Endothelial cell of umbilical vein (primary cell): Measurements from ENCODE around the gene ABCC4. TPM values are rescaled to one million over a fixed set of nuclear protein-coding genes. Genes with fewer than 3 reads are reported as not detected.

ENCODE experiments used
- BruUV-seq: library from RNA; stranded (reverse); fragments of 400-500 nt; replicated peaks from 2 replicates; lab custom pipeline; 2021; lab: Mats Ljungman, UMichigan
- CTCF ChIA-PET: fragments of 300-600, 350-600 bp; sonication (Branson Sonifier 250); formaldehyde crosslinking; loops from one replicate; lab custom pipeline; 2021; ENCODE audit warnings: antibody characterized with exemption, inconsistent platforms; lab: Charles Lee
- POLR2A ChIA-PET: fragments of 300-600, 350-600 bp; sonication (Branson Sonifier 250); formaldehyde crosslinking; loops from one replicate; lab custom pipeline; 2021; ENCODE audit warnings: antibody characterized with exemption, inconsistent platforms; lab: Charles Lee
- DNase-seq: peaks from one replicate; pipeline ENCODE4 v3.0.0-alpha.2; 2011; ENCODE audit warnings: low read depth, low spot score
- FAIRE-seq: peaks from 2 replicates; lab custom pipeline; 2011; peaks lifted over from hg19 to GRCh38; lab: Jason Lieb, UNC
- H2AFZ ChIP-seq: 2 replicates; pipeline ENCODE4 v1.6.0; 2012; ENCODE audit warnings: low read depth, low read length, control low read depth, inconsistent platforms
- H3K27ac ChIP-seq: 2 replicates; pipeline ENCODE4 v1.5.1; 2011; ENCODE audit warnings: low read depth, mild to moderate bottlenecking, control low read depth, low read length, moderate library complexity; ENCODE audit not compliant: insufficient read depth
- H3K27me3 ChIP-seq, 2 experiments: 2 replicates each; pipeline versions ENCODE4 v1.6.0 to v1.6.1; 2011; ENCODE audit warnings: low read length in 2 of 2, mixed read lengths in 1 of 2; ENCODE audit not compliant: control insufficient read depth in 2 of 2, insufficient read depth in 2 of 2
- H3K36me3 ChIP-seq, 2 experiments: 2 replicates in 1 of 2; 3 replicates in 1 of 2; pipeline ENCODE4 v1.5.1; 2011; ENCODE audit warnings: low read length in 2 of 2, mild to moderate bottlenecking in 1 of 2, moderate library complexity in 1 of 2; ENCODE audit not compliant: control insufficient read depth in 2 of 2, insufficient read depth in 2 of 2; ENCODE audit errors: extremely low read depth in 1 of 2
- H3K4me1 ChIP-seq: 3 replicates; pipeline ENCODE4 v1.5.1; 2011; ENCODE audit warnings: mild to moderate bottlenecking, low read length; ENCODE audit not compliant: control insufficient read depth, insufficient read depth; ENCODE audit errors: extremely low read depth
- H3K4me2 ChIP-seq: 2 replicates; pipeline ENCODE4 v1.6.1; 2011; ENCODE audit warnings: low read length, control low read depth, mixed read lengths; ENCODE audit not compliant: insufficient read depth
- H3K4me3 ChIP-seq, 3 experiments: fragments of 200-600 bp in 1 of 3; sonication (generic), shearing (Covaris generic) in 1 of 3; replicated peaks in 1 of 3; 2 replicates each; pipeline ENCODE4 v1.5.1; 2011 to 2016; ENCODE audit warnings: control low read depth in 3 of 3, low read length in 3 of 3, mild to moderate bottlenecking in 2 of 3, inconsistent platforms in 1 of 3, low read depth in 1 of 3, moderate library complexity in 1 of 3; ENCODE audit not compliant: insufficient read depth in 1 of 3
- H3K79me2 ChIP-seq: 2 replicates; pipeline ENCODE4 v1.6.0; 2012; ENCODE audit warnings: low read length, inconsistent platforms; ENCODE audit not compliant: control insufficient read depth, insufficient read depth
- H3K9ac ChIP-seq: replicated peaks from 2 replicates; pipeline ENCODE3; 2011; ENCODE audit warnings: low read length, control low read depth; ENCODE audit not compliant: insufficient read depth; ENCODE audit errors: extremely low read depth
- H3K9me1 ChIP-seq: replicated peaks from 3 replicates; pipeline ENCODE4 v1.6.0; 2011; ENCODE audit warnings: mild to moderate bottlenecking, low read length; ENCODE audit not compliant: control insufficient read depth, insufficient read depth; ENCODE audit errors: extremely low read depth
- H3K9me3 ChIP-seq: replicated peaks from 2 replicates; pipeline ENCODE4 v1.5.1; 2012; ENCODE audit warnings: low read length, inconsistent platforms; ENCODE audit not compliant: control insufficient read depth, insufficient read depth
- H4K20me1 ChIP-seq: replicated peaks from 2 replicates; pipeline ENCODE3; 2011; ENCODE audit warnings: mild to moderate bottlenecking, low read length; ENCODE audit not compliant: control insufficient read depth, insufficient read depth; ENCODE audit errors: extremely low read depth
- CTCF ChIP-seq, 2 donors: IDR thresholded peaks; 1 replicate in 1 of 2; 2 replicates in 1 of 2; pipeline ENCODE4 v1.5.1; 2011; ENCODE audit warnings: low read length in 2 of 2, mild to moderate bottlenecking in 2 of 2, moderate library complexity in 2 of 2, control low read depth in 1 of 2, inconsistent platforms in 1 of 2, low read depth in 1 of 2; ENCODE audit not compliant: insufficient read depth in 1 of 2; ENCODE audit errors: extremely low read depth in 1 of 2
- EZH2 ChIP-seq: IDR thresholded peaks from 2 replicates; pipeline ENCODE4 v1.6.1; 2012; ENCODE audit warnings: borderline replicate concordance, low read depth, mild to moderate bottlenecking, moderate library complexity, low read length, inconsistent platforms; ENCODE audit not compliant: severe bottlenecking
- FOS ChIP-seq: IDR thresholded peaks from 2 replicates; pipeline ENCODE4 v1.6.1; 2011; ENCODE audit warnings: mild to moderate bottlenecking, low read length, moderate library complexity, borderline replicate concordance; ENCODE audit not compliant: insufficient read depth
- GATA2 ChIP-seq: IDR thresholded peaks from 2 replicates; pipeline ENCODE4 v1.7.0; 2011; ENCODE audit warnings: low read depth, mild to moderate bottlenecking, moderate library complexity, mixed read lengths, low read length; ENCODE audit not compliant: insufficient read length, insufficient read depth
- JUN ChIP-seq: IDR thresholded peaks from 2 replicates; pipeline ENCODE4 v1.6.1; 2011; ENCODE audit warnings: borderline replicate concordance, low read depth; ENCODE audit not compliant: insufficient read length, insufficient read depth
- MAX ChIP-seq: IDR thresholded peaks from 2 replicates; pipeline ENCODE4 v1.6.1; 2011; ENCODE audit not compliant: insufficient read depth, insufficient read length
- MYC ChIP-seq: IDR thresholded peaks from one replicate; pipeline ENCODE4 v1.6.1; 2011; ENCODE audit warnings: mild to moderate bottlenecking, low read depth, low read length
- POLR2A ChIP-seq: IDR thresholded peaks from 2 replicates; pipeline ENCODE4 v1.6.1; 2012; ENCODE audit warnings: low read depth, mild to moderate bottlenecking, control low read depth, low read length
- POLR2AphosphoS5 ChIP-seq: IDR thresholded peaks from 2 replicates; pipeline ENCODE4 v1.6.1; 2012; ENCODE audit warnings: low read depth, mild to moderate bottlenecking, control low read depth, low read length, moderate library complexity; ENCODE audit not compliant: insufficient read depth
- dilution Hi-C: fragments of 300-500 bp; cut with MboI; formaldehyde crosslinking; loops from one replicate; pipeline ENCODE4 v1.15.0; 2019; ENCODE audit warnings: low sequenced_read_pairs; ENCODE audit not compliant: extremely low pct_ligation_motif_present
- intact Hi-C: fragments of 100-400 bp; cut with micrococcal nuclease; formaldehyde crosslinking; loops from one replicate; pipeline ENCODE4 v1.10.0; 2022
- polyA plus RNA-seq, 4 experiments: library from polyadenylated mRNA; depleted of rRNA in 3 of 4; stranded (reverse) in 3 of 4; unstranded in 1 of 4; fragments of >200 nt; gene quantifications; 2 replicates each; pipeline versions ENCODE4 v1.2.1 to v1.2.3, GENCODE V29; 2011 to 2012; ENCODE audit warnings: missing spikeins in 1 of 4
- total RNA-seq: library from RNA; stranded (reverse); gene quantifications from 2 replicates; pipeline ENCODE4 v1.2.3, GENCODE V29; 2021

ABCC4 gene
- total and polyA plus RNA-seq, 2 donors (not counting 3 experiments of a cell fraction or from before 2014, with no cell fraction given), result 9.2 to 15.9 TPM

GRCh38 chr13:95335667-95336066 lies 34.4 kb upstream of the ABCC4 start:
- ChIA-PET CTCF (no interaction called here), POLR2A (no interaction called here)
- no peaks in the 10 kb centered on the region for H3K9me1 ChIP-seq
- DNase-seq, result no peak
- BruUV-seq, result no TSS peak
- intact Hi-C loops (no loop called here), dilution Hi-C loops (no loop called here)
- no peaks in the 10 kb centered on the region for H3K4me1 ChIP-seq
- no peak overlapping the region for H3K4me2 ChIP-seq
- H3K4me3 ChIP-seq, result no peak overlapping the region
- H2AFZ ChIP-seq, result no peak overlapping the region
- TF ChIP-seq GATA2 (no peak), CTCF (IDR thresholded peaks at IDR 0.05; ENCODE audit: extremely low read depth in 1 of 2, insufficient read depth in 1 of 2, low read depth in 1 of 2, low read length in 2 of 2) (no peak), EZH2 (no peak), MAX (no peak), POLR2AphosphoS5 (no peak), POLR2A (no peak), FOS (no peak), MYC (no peak), JUN (no peak)
- H3K9ac ChIP-seq, result no peak overlapping the region
- H3K27me3 ChIP-seq, result peaks cover 2 to 4% of the 10 kb centered on the region in 2 experiments
- H4K20me1 ChIP-seq, result no peaks in the 10 kb centered on the region
- no peaks in the 10 kb centered on the region for H3K36me3 ChIP-seq
- FAIRE-seq, result no peak
- no peak overlapping the region for H3K27ac ChIP-seq
- H3K9me3 ChIP-seq, result no peaks in the 10 kb centered on the region
- no peaks in the 10 kb centered on the region for H3K79me2 ChIP-seq
